ENCODE data around the gene ZNF865. TPM values are rescaled to one million over a fixed set of nuclear protein-coding genes. Genes with fewer than 3 reads are reported as not detected.

Gene ZNF865
- total RNA-seq, 4 donors from 2014 or later = 8.1 to 17.8 (median 12.3) TPM

- intact Hi-C loops (cut with DNase I; ENCODE audit: low total_unique reads) = no loop called here
- TF ChIP-seq POLR2A (IDR thresholded peaks at IDR 0.05) (no peak), CTCF (IDR thresholded peaks at IDR 0.05) (no peak)
- H3K4me3 ChIP-seq (ENCODE audit: low read depth, poor library complexity, severe bottlenecking) = peak overlapping the region; percentile 7
- 1% methylated on average over 38 to 40 of the region's 40 CpGs for WGBS, 2 donors
- DNase-seq (ENCODE audit: low spot score in 2 of 2) = peak; percentile 86 to 98
Measured at GRCh38 chr19:55586976-55587668, 18.3 kb upstream of the ZNF865 start.

GRCh38 chr19:55588738-55589137 lies 16.7 kb upstream of the ZNF865 start:
- 92% methylated on average over 8 of the region's 8 CpGs for whole genome bisulfite sequencing, 2 donors
- intact Hi-C loops (cut with DNase I; ENCODE audit: low total_unique reads) = no loop called here
- no peak overlapping the region for H3K4me3 ChIP-seq (ENCODE audit: low read depth, poor library complexity, severe bottlenecking)
- DNase-seq (ENCODE audit: low spot score in 2 of 2) = no peak
- TF ChIP-seq CTCF (IDR thresholded peaks at IDR 0.05) (no peak), POLR2A (IDR thresholded peaks at IDR 0.05) (no peak)

GRCh38 chr19:55590109-55590508 lies 15.3 kb upstream of the ZNF865 start:
- intact Hi-C loops (cut with DNase I; ENCODE audit: low total_unique reads) = no loop called here
- no peak for DNase-seq (ENCODE audit: low spot score in 2 of 2)
- no peak overlapping the region for H3K4me3 ChIP-seq (ENCODE audit: low read depth, poor library complexity, severe bottlenecking)
- 61 to 65% methylated on average over 7 of the region's 7 CpGs for WGBS, 2 donors
- TF ChIP-seq POLR2A (IDR thresholded peaks at IDR 0.05) (no peak), CTCF (IDR thresholded peaks at IDR 0.05) (no peak)

- no peak for DNase-seq (ENCODE audit: low spot score in 2 of 2)
- WGBS, 2 donors = 76 to 81% methylated on average over 10 of the region's 10 CpGs
- intact Hi-C loops (cut with DNase I; ENCODE audit: low total_unique reads) = no loop called here
- H3K4me3 ChIP-seq (ENCODE audit: low read depth, poor library complexity, severe bottlenecking) = no peak overlapping the region
- TF ChIP-seq CTCF (IDR thresholded peaks at IDR 0.05) (no peak), POLR2A (IDR thresholded peaks at IDR 0.05) (no peak)
Measured at GRCh38 chr19:55590617-55591016, 14.8 kb upstream of the ZNF865 start.

- intact Hi-C loops (cut with DNase I; ENCODE audit: low total_unique reads) = no loop called here
- 85 to 90% methylated on average over 10 of the region's 10 CpGs for WGBS, 2 donors
- DNase-seq (ENCODE audit: low spot score in 2 of 2) = no peak
- no peak for TF ChIP-seq CTCF (IDR thresholded peaks at IDR 0.05)
- no peak for TF ChIP-seq POLR2A (IDR thresholded peaks at IDR 0.05)
- no peak overlapping the region for H3K4me3 ChIP-seq (ENCODE audit: low read depth, poor library complexity, severe bottlenecking)
Measured at GRCh38 chr19:55591555-55591954, 13.9 kb upstream of the ZNF865 start.

All from lower leg skin (tissue), 4 donors.